SK-N-SH treated with all-trans-retinoic acid at 6 μM for 48 hours (cell line): Measurements from ENCODE around the gene STXBP5.

Source experiments
- BACH2 ChIP-seq: fragments of 250-450 bp; sonication (Bioruptor Pico); IDR thresholded peaks from 2 replicates; pipeline ENCODE4 v1.9.0; 2021; ENCODE audit warnings: mild to moderate bottlenecking, borderline replicate concordance
- CREB5 ChIP-seq: fragments of 250-450 bp; sonication (Bioruptor Pico); IDR thresholded peaks from 2 replicates; pipeline ENCODE4 v1.5.1; 2020; ENCODE audit warnings: low read depth, mild to moderate bottlenecking, moderate library complexity
- CSRNP3 ChIP-seq: fragments of 250-450 bp; sonication (Bioruptor Pico); IDR thresholded peaks from 2 replicates; pipeline ENCODE4 v1.5.1; 2021; ENCODE audit warnings: mild to moderate bottlenecking, moderate library complexity
- GLIS3 ChIP-seq: fragments of 250-450 bp; sonication (Bioruptor Pico); IDR thresholded peaks from 2 replicates; pipeline ENCODE4 v1.5.0; 2020; ENCODE audit warnings: mild to moderate bottlenecking, moderate library complexity
- OSR1 ChIP-seq: fragments of 250-450 bp; sonication (Bioruptor Pico); IDR thresholded peaks from 2 replicates; pipeline ENCODE4 v1.8.0; 2022; ENCODE audit warnings: moderate library complexity, mild to moderate bottlenecking, inconsistent platforms
- PATZ1 ChIP-seq: fragments of 250-450 bp; sonication (Bioruptor Pico); IDR thresholded peaks from 2 replicates; pipeline ENCODE4 v1.8.0; 2020; ENCODE audit warnings: mild to moderate bottlenecking, moderate library complexity, borderline replicate concordance
- PPARA ChIP-seq: fragments of 250-450 bp; sonication (Bioruptor Pico); IDR thresholded peaks from 2 replicates; pipeline ENCODE4 v1.5.0; 2020; ENCODE audit warnings: mild to moderate bottlenecking, borderline replicate concordance
- RARB ChIP-seq: fragments of 250-450 bp; sonication (Bioruptor Pico); IDR thresholded peaks from 2 replicates; pipeline ENCODE4 v1.8.0; 2021; ENCODE audit warnings: mild to moderate bottlenecking, moderate library complexity
- SNAI2 ChIP-seq: fragments of 250-450 bp; sonication (Bioruptor Pico); IDR thresholded peaks from 2 replicates; pipeline ENCODE4 v1.5.0; 2020; ENCODE audit warnings: mild to moderate bottlenecking, moderate library complexity
- TCF4 ChIP-seq: fragments of 250-450 bp; sonication (Bioruptor Pico); IDR thresholded peaks from 2 replicates; pipeline ENCODE4 v1.8.0; 2021; ENCODE audit warnings: mild to moderate bottlenecking, moderate library complexity, borderline replicate concordance
- TSHZ2 ChIP-seq: fragments of 250-450 bp; sonication (Bioruptor Pico); IDR thresholded peaks from 2 replicates; pipeline ENCODE4 v1.5.0; 2020; ENCODE audit warnings: mild to moderate bottlenecking, moderate library complexity
- ZFP3 ChIP-seq: fragments of 250-450 bp; sonication (Bioruptor Pico); IDR thresholded peaks from 2 replicates; pipeline ENCODE4 v1.5.0; 2020; ENCODE audit warnings: mild to moderate bottlenecking, moderate library complexity
- ZNF70 ChIP-seq: fragments of 450-650 bp; formaldehyde crosslinking; IDR thresholded peaks from 2 replicates; pipeline ENCODE4 v1.5.0; 2020; ENCODE audit warnings: mild to moderate bottlenecking, moderate library complexity

GRCh38 chr6:147298461-147298860 is 94.2 kb downstream of the STXBP5 start:
- TF ChIP-seq ZFP3 (CRISPR knock-in tag), result no peak
- TF ChIP-seq RARB (CRISPR knock-in tag), result no peak
- no peak for TF ChIP-seq BACH2 (CRISPR knock-in tag)
- no peak for TF ChIP-seq ZNF70 (CRISPR knock-in tag)
- TF ChIP-seq CREB5 (CRISPR knock-in tag), result no peak
- TF ChIP-seq PATZ1 (CRISPR knock-in tag), result no peak
- TF ChIP-seq OSR1, result no peak
- no peak for TF ChIP-seq TCF4 (CRISPR knock-in tag)
- TF ChIP-seq GLIS3 (CRISPR knock-in tag), result no peak
- TF ChIP-seq TSHZ2 (CRISPR knock-in tag), result no peak
- TF ChIP-seq PPARA (CRISPR knock-in tag), result no peak
- TF ChIP-seq CSRNP3 (CRISPR knock-in tag), result no peak
- TF ChIP-seq SNAI2 (CRISPR knock-in tag), result no peak
